Fibroblast of upper back skin (primary cell): ENCODE data around the gene MDM1.

Experiments
- DNase-seq: peaks from one replicate; pipeline ENCODE4 v3.0.0-alpha.2; 2013

MDM1 gene, protein sequence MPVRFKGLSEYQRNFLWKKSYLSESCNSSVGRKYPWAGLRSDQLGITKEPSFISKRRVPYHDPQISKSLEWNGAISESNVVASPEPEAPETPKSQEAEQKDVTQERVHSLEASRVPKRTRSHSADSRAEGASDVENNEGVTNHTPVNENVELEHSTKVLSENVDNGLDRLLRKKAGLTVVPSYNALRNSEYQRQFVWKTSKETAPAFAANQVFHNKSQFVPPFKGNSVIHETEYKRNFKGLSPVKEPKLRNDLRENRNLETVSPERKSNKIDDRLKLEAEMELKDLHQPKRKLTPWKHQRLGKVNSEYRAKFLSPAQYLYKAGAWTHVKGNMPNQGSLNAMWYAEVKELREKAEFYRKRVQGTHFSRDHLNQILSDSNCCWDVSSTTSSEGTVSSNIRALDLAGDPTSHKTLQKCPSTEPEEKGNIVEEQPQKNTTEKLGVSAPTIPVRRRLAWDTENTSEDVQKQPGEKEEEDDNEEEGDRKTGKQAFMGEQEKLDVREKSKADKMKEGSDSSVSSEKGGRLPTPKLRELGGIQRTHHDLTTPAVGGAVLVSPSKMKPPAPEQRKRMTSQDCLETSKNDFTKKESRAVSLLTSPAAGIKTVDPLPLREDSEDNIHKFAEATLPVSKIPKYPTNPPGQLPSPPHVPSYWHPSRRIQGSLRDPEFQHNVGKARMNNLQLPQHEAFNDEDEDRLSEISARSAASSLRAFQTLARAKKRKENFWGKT

GRCh38 chr12:68331869-68332727 is at the start of gene MDM1:
MDM1 (minus strand) TSS chr12:68332362; CDS start chr12:68332245, 117 bp downstream.
- DNase-seq: peak; percentile 99

DNA sequence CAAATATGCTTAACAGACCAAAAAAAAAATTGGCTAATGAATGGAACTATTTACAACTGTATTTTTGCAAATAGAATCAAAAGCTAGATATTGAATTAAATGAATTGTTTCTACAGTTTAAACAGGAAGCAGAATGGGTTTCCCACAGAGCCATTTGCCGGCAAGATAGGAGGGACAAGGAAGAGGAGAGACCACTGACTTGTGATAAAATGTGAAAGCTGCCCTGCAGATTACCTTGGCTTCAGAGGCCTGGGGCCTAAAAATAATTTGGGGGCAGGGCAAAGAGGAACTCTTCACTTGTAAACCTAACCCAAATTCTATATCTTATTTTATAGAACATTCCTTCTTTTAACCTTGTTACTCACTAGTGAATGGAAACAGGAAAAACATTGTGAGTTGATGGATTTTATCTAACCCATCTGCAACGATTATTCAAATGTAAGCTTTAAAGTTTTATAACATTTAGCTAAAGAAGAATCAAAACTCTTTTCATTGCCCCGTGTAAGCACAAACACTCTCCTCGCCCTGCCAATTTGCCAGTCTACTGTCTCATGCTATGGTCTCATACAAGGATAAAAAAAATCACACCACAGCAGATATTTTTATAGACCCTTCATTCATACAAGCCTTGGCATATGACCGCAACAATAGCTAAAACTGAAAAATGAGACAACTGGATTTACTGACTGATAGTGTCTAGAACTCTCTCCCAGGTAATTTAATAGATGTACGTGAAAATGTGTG is 49.5 kb upstream of the MDM1 start:
- DNase-seq: no peak

- DNase-seq: no peak
Measured at GRCh38 chr12:68378872-68379606, 46.9 kb upstream of the MDM1 start.

GRCh38 chr12:68377881-68378280 is 45.7 kb upstream of the MDM1 start:
- DNase-seq: no peak

GRCh38 chr12:68376901-68377300 is 44.7 kb upstream of the MDM1 start:
- DNase-seq: no peak

- DNase-seq: peak; percentile 50
Measured at GRCh38 chr12:68375756-68376695, 43.9 kb upstream of the MDM1 start.

DNA sequence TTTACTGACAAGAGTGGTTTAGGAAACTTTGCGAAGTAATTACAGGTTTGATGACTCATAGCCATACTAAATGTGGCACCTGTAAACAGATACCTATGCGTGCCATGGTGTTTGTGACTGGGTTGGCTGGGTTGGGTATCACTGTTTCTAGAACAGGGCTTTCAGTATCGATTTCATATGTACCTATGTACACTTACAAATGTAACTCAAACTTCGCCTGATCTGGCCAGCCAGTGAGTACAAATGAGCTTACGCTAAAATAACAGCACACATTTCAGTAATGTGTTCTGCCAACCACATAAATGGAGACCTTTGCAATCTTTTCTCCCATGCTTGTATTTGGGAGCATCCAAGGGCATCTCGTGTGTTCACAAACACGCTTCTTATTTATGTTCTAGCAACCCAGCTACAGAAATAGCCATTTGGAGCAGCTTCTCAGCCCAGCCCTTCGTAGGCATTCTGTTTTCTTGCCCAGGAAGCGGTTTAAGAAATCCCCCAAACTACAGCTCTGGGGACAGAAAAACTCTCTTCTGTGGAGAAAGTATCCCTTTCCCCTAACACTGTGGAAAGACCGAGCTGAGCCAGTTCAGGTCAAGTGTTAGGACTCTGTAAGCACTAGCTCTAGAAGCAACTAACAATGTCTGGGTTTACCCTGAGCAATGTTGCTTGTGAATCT is 42.3 kb upstream of the MDM1 start:
- DNase-seq: no peak

DNA sequence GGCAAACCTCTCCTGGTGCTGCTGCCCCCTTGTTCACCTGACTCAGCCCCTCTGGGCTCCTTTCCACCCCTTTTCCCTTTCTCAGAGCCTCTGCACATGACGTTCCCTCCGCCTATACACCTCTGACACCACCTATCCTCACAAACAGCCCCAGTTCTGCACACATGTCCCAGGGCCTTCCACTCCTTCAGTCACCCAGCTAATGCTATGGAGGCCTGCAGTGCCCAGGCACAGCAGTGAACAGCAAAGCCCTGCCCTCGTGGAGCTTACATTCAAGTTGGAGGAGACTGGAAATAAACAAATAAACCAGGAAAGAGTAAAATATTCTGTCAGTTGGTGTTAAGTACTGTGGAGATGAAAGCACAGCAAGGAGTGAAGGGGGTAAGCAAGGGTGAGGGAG is 38.5 kb upstream of the MDM1 start:
- no peak for DNase-seq

DNA sequence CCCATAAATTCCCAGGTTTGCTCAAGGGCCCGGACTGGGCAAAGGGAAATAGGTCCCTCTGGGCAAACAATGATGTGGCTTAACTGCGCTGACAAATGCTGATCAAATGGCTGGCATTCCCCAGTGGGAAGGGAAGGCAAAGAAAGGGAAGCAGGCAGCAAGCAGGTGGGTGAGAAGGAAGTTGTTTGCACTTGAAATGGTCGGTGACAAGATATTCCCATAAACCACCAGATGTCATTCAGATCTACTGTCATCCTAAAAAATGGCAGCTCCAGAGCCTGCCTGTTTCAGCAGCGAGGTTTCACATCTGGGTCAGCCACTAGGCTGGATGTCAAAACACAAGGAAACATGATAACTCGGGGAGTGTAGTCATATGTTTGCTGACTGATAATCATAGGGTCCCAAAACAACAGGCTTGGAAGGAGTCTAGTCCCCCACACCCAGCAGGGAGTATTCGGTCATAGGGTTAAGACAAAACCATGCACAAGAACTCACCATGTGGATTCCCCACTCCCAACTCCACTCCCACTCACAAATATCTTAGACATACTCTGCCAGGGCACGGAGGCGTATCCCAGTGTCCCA is 37.9 kb upstream of the MDM1 start:
- no peak for DNase-seq

- peak; percentile 31 for DNase-seq
Measured at GRCh38 chr12:68368327-68368726, 36.2 kb upstream of the MDM1 start.

DNA sequence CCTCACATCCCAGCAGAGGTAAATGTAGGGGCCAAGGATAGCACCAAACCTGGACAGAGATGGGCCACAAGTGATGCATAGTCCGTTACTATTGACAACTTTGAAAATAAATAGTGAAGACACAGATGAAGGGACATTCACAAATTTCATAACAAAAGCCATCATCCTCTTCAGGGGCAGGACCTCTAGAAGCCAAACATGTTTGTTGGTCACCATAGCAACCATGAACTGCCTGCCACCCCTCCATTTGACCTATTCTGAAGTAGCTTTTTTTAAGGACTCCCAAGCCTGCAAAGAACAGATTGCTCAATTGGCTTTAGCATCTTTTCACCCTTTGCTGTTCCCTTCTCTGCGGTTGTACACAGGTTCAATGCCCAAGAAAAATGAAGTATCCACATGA is 35.7 kb upstream of the MDM1 start:
- DNase-seq: no peak

- DNase-seq: no peak
Measured at GRCh38 chr12:68367116-68367515, 35.0 kb upstream of the MDM1 start.

DNA sequence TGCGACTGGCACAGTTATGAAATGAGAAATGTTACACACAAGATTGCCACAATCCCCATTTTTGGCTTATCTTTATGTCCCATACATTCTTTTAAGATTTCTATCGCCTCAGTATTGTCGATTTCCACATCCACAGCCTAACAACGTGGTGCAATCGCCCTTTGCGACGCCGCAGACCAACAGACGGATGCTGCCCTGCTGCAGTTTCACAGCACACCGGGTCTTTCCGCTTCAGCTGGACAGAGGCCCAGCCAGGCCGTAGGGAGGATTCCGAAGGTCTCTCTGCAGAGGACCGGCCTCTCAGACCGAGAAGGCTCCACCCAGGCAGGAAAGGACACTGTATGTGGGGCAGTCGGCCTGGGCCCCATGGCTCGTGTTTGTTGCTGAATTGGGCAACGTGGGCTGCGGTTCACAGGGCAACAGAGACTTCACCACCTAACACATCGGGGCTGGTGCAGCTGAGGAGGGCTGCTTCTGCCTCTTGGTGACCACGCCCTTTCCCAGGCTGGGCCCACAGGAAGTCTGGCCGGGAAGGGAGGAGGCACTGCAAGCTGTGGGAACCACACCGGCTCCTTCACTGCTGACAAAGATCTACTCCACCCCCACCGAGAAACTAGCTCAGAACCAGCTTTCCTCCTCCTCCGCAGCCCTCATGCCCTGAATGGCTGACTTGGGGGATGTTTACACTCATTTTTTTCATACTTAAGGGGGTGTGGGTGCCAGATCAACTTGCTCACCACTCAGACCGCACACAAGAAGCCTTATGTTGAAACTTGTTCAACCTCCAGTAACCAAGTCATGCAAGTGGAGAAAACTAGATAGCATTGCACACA is 32.9 kb upstream of the MDM1 start:
- DNase-seq: peak; percentile 97

GRCh38 chr12:68364328-68364727 is 32.2 kb upstream of the MDM1 start:
- DNase-seq: no peak

GRCh38 chr12:68361953-68362352 is 29.8 kb upstream of the MDM1 start:
- DNase-seq: no peak

DNA sequence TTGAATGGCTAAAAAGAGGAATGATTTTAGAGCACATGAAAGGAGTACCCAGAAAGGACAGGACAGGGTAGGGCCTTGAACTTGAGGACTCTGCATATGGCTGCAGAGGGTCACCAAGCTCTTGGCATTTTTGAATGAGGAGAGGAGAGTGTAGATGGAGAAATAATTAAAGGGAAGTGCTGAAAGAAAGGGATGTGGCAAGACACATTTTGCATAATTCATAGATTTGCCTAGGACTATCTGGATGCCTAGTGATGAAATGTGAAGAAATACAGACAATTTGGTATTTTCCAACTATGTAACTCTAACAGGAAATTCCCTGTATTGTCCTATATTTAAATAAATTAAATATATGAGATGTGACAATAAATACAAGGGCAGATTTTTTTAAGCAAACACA is 27.5 kb upstream of the MDM1 start:
- DNase-seq: peak; percentile 63

GRCh38 chr12:68358532-68359485 is 26.6 kb upstream of the MDM1 start:
- peak; percentile 89 for DNase-seq

DNA sequence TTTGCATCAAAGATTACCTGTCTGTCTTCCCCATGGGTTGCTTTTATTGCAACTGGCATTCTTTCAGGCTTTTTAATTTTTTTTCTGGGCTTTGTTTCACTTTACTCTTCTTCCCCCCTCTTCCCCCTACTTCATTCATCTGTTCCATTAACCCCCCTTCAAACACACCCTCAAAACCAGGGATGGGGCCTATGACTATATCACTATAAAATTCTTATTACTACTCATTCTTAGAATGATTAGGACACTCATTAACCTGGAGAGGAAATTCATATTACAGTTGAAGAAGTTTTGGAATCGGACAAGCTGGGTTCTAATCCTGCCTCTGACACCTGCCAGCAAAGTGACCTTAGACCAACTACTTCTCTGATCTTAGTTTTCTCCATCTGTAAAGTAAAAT is 24.8 kb upstream of the MDM1 start:
- DNase-seq: no peak
